ENCODE measurements around the gene SAMD14. TPM values are rescaled to one million over a fixed set of nuclear protein-coding genes. Genes with fewer than 3 reads are reported as not detected.

SAMD14 gene
- total RNA-seq, 6 experiments from 2014 or later = 0.50 to 3.8 (median 0.77) TPM; not detected in 1

- DNase-seq (no peak), ATAC-seq (no peak)
- TF ChIP-seq CTCF (IDR thresholded peaks at IDR 0.05) (no peak), POLR2A (IDR thresholded peaks at IDR 0.05) (no peak)
- Histone ChIP-seq H3K4me1 (peaks cover 0 to 36% (median 13%) of the 10 kb centered on the region in 4 donors), H3K36me3 (peaks cover 0 to 33% (median 5%) of the 10 kb centered on the region in 4 donors), H3K27me3 (no peaks in the 10 kb centered on the region), H3K4me3 (no peak overlapping the region), H3K27ac (peak overlapping the region in 1 of 3 donors; percentile 75), H3K9me3 (no peaks in the 10 kb centered on the region)
- no CpG with 5 or more reads among the region's 2 CpGs for WGBS (ENCODE audit: insufficient coverage, low coverage, low lambda C conversion rate, missing lambda C conversion rate)
- intact Hi-C loops (cut with DNase I) = no loop called here
Measured at GRCh38 chr17:50103252-50103651, 26.7 kb downstream of the SAMD14 start.

GRCh38 chr17:50102164-50102991 lies 27.6 kb downstream of the SAMD14 start:
- Histone ChIP-seq H3K9me3 (no peaks in the 10 kb centered on the region), H3K4me1 (peaks cover 0 to 45% (median 15%) of the 10 kb centered on the region in 4 donors), H3K4me3 (peak overlapping the region in 2 of 3 donors; percentile 27 to 38), H3K27ac (peak overlapping the region; percentile 70 to 93 (median 92)), H3K27me3 (no peaks in the 10 kb centered on the region), H3K36me3 (peaks cover 0 to 26% (median 7%) of the 10 kb centered on the region in 4 donors)
- intact Hi-C loops (cut with DNase I) = no loop called here
- peak; percentile 54 for TF ChIP-seq POLR2A (IDR thresholded peaks at IDR 0.05)
- TF ChIP-seq CTCF (IDR thresholded peaks at IDR 0.05) = no peak
- peak; percentile 84 to 91 (median 89) for ATAC-seq
- 48% methylated on average over 8 of the region's 15 CpGs for WGBS (ENCODE audit: insufficient coverage, low coverage, low lambda C conversion rate, missing lambda C conversion rate)
- DNase-seq = peak; percentile 93 to 98 (median 98)

GRCh38 chr17:50101346-50102163 lies 28.4 kb downstream of the SAMD14 start:
- intact Hi-C loops (cut with DNase I) = no loop called here
- TF ChIP-seq CTCF (IDR thresholded peaks at IDR 0.05) (no peak), POLR2A (IDR thresholded peaks at IDR 0.05) (no peak)
- ATAC-seq (peak; percentile 54 to 81 (median 72)), DNase-seq (peak; percentile 49 to 88 (median 87))
- H3K27me3 ChIP-seq = no peaks in the 10 kb centered on the region
- peaks cover 0 to 20% (median 7%) of the 10 kb centered on the region in 4 donors for H3K36me3 ChIP-seq
- peak overlapping the region in 2 of 3 donors; percentile 0 to 38 for H3K4me3 ChIP-seq
- no peaks in the 10 kb centered on the region for H3K9me3 ChIP-seq
- peak overlapping the region; percentile 70 to 93 (median 92) for H3K27ac ChIP-seq
- WGBS (ENCODE audit: insufficient coverage, low coverage, low lambda C conversion rate, missing lambda C conversion rate) = 42% methylated on average over 7 of the region's 17 CpGs
- H3K4me1 ChIP-seq = peaks cover 0 to 53% (median 17%) of the 10 kb centered on the region in 4 donors

- peak overlapping the region in 2 of 3 donors; percentile 0 to 38 for H3K4me3 ChIP-seq
- intact Hi-C loops (cut with DNase I) = no loop called here
- TF ChIP-seq POLR2A (IDR thresholded peaks at IDR 0.05) (no peak), CTCF (IDR thresholded peaks at IDR 0.05) (no peak)
- DNase-seq (no peak), ATAC-seq (peak; percentile 7 to 37 (median 14))
- peaks cover 0 to 58% (median 17%) of the 10 kb centered on the region in 4 donors for H3K4me1 ChIP-seq
- H3K27ac ChIP-seq = peak overlapping the region in 2 of 3 donors; percentile 92 to 93
- peaks cover 0 to 14% (median 7%) of the 10 kb centered on the region in 4 donors for H3K36me3 ChIP-seq
- no peaks in the 10 kb centered on the region for H3K9me3 ChIP-seq
- H3K27me3 ChIP-seq = no peaks in the 10 kb centered on the region
- 22% methylated on average over 6 of the region's 15 CpGs for WGBS (ENCODE audit: insufficient coverage, low coverage, low lambda C conversion rate, missing lambda C conversion rate)
Measured at GRCh38 chr17:50100921-50101345, 29.0 kb downstream of the SAMD14 start.

All from right lobe of liver (tissue), 6 donors.